Left lung (tissue), 10 donors: ENCODE data around the gene FEZF1. TPM values are rescaled to one million over a fixed set of nuclear protein-coding genes. Genes with fewer than 3 reads are reported as not detected.

Experiments
- ATAC-seq: fragments of 200-7000 bp; cut with Tn5 transposase; one replicate; pipeline ENCODE4 v1.9.1; 2020; ENCODE audit warnings: moderate library complexity
- DNase-seq, 4 donors: peaks; one replicate each; pipeline ENCODE4 v3.0.0-alpha.2; 2013 to 2020
- H3K27ac ChIP-seq, 2 donors: fragments of 200-600 bp; sonication (generic) in 1 of 2; one replicate each; pipeline versions ENCODE4 v1.5.0 to v1.8.0; 2020 to 2021
- H3K27me3 ChIP-seq, 2 donors: fragments of 200-600 bp; sonication (generic) in 1 of 2; one replicate each; pipeline versions ENCODE4 v1.5.0 to v1.8.0; 2020 to 2021
- H3K36me3 ChIP-seq, 2 donors: fragments of 200-600 bp; sonication (generic) in 1 of 2; one replicate each; pipeline versions ENCODE4 v1.5.0 to v1.8.0; 2020 to 2021
- H3K4me1 ChIP-seq, 2 donors: fragments of 200-600 bp; one replicate each; pipeline ENCODE4 v1.8.0; 2021
- H3K4me3 ChIP-seq, 2 donors: fragments of 200-600 bp; sonication (generic) in 1 of 2; one replicate each; pipeline versions ENCODE4 v1.5.0 to v1.8.0; 2020 to 2021; ENCODE audit warnings: mild to moderate bottlenecking in 1 of 2
- H3K9me3 ChIP-seq, 2 donors: fragments of 200-600 bp; sonication (generic) in 1 of 2; one replicate each; pipeline versions ENCODE4 v1.5.0 to v1.8.0; 2020 to 2021
- intact Hi-C, 2 donors: fragments of 100-400 bp; cut with DNase I; formaldehyde crosslinking; loops; one replicate each; pipeline versions ENCODE4 v1.11.2 to v1.14.2; 2022
- polyA plus RNA-seq, 6 donors: library from polyadenylated mRNA; unstranded; fragments of 120-200 nt; gene quantifications; one replicate each; pipeline ENCODE4 v1.2.1, GENCODE V29; 2013; ENCODE audit not compliant: insufficient read length in 6 of 6
- total RNA-seq, 2 donors: library from RNA; stranded (reverse); fragmentation: NEBNext Ultra II Directional; extraction: Animal tissue kit (Norgen Biotek cat#: 25700); gene quantifications; one replicate each; pipeline ENCODE4 v1.2.1, GENCODE V29; 2021
- TF ChIP-seq, protein P1 (sequence below), 2 donors: fragments of 200-600 bp; sonication (generic) in 1 of 2; IDR thresholded peaks; one replicate each; pipeline versions ENCODE4 v1.5.0 to v1.8.0; 2021; ENCODE audit warnings: antibody characterized with exemption in 2 of 2
- donor health status: DM: no; HTN: yes; CAD: no.
- donor health status: DM: no; HTN: no; CAD: no.

The FEZF1 gene
- total and polyA plus RNA-seq, 8 donors, result not detected

DNA sequence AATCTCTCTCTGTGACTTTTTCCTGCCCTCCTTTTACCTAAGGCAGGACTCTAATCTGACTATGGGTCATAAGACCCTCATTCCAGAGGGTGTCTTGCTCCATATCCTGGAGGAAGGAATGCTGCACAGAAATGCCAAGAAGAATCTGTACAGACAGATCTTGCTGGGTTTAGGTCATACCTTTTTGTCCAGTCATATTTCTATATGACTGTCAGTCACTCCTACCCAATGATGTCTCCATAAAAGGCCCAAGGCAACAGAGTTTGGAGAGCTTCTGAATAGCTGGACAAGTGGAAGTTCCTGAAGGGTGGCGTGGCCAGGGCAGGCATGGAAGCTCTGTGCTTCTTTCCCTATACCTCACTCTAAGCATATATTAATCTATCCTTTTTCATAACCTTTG is 47.5 kb downstream of the FEZF1 start:
- Histone ChIP-seq H3K4me1 (no peaks in the 10 kb centered on the region), H3K36me3 (no peaks in the 10 kb centered on the region), H3K9me3 (no peaks in the 10 kb centered on the region), H3K27me3 (no peaks in the 10 kb centered on the region), H3K4me3 (no peak overlapping the region), H3K27ac (no peak overlapping the region)
- intact Hi-C loops, result no loop called here
- no peak for DNase-seq
- ATAC-seq, result no peak
- TF ChIP-seq, protein P1, sequence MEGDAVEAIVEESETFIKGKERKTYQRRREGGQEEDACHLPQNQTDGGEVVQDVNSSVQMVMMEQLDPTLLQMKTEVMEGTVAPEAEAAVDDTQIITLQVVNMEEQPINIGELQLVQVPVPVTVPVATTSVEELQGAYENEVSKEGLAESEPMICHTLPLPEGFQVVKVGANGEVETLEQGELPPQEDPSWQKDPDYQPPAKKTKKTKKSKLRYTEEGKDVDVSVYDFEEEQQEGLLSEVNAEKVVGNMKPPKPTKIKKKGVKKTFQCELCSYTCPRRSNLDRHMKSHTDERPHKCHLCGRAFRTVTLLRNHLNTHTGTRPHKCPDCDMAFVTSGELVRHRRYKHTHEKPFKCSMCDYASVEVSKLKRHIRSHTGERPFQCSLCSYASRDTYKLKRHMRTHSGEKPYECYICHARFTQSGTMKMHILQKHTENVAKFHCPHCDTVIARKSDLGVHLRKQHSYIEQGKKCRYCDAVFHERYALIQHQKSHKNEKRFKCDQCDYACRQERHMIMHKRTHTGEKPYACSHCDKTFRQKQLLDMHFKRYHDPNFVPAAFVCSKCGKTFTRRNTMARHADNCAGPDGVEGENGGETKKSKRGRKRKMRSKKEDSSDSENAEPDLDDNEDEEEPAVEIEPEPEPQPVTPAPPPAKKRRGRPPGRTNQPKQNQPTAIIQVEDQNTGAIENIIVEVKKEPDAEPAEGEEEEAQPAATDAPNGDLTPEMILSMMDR (IDR thresholded peaks at IDR 0.05), result no peak

DNA sequence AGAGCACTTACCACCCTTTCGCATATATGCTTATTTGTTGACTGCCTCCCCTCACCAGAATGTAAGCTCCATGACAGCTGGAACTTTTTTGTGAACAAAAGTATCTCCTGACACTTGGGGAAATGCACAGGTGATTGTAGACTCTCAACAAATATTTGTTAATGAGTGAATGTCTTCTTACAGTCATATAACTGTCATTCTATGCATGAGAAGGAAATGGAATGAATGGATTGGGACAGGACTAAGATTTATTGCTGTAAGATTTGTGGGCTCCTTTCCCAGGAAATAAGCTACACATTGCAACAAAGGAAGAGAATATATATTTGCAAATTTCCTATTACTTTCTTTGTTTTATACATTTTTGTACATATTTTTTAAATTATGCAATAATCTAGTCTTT is 48.5 kb downstream of the FEZF1 start:
- no peak overlapping the region for H3K4me3 ChIP-seq
- H3K36me3 ChIP-seq, result no peaks in the 10 kb centered on the region
- ATAC-seq (no peak), DNase-seq (no peak)
- no peaks in the 10 kb centered on the region for H3K4me1 ChIP-seq
- TF ChIP-seq, protein P1 (IDR thresholded peaks at IDR 0.05), result no peak
- intact Hi-C loops, result no loop called here
- H3K27ac ChIP-seq, result no peak overlapping the region
- H3K9me3 ChIP-seq, result no peaks in the 10 kb centered on the region
- H3K27me3 ChIP-seq, result no peaks in the 10 kb centered on the region

DNA sequence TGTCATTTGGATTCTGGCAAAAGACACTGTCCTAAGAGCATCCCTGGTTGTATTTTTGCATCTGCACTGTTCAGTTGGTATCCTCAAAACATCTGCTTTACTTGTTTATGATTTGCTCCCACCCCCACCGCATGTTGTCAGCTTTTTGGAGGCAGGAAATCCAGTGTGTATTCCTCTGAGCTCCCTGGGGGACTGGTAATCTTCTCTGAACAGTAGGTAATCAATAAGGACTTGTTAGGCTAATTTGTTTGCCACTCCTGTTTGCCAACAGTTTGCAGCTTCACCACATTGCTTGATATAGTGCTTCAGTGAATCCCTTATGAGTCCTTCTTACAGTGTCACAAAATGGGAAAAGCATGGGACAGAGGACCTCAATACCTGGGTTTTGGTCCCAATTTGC is 49.1 kb downstream of the FEZF1 start:
- Histone ChIP-seq H3K9me3 (no peaks in the 10 kb centered on the region), H3K4me3 (no peak overlapping the region), H3K36me3 (no peaks in the 10 kb centered on the region), H3K27me3 (no peaks in the 10 kb centered on the region), H3K4me1 (no peaks in the 10 kb centered on the region), H3K27ac (no peak overlapping the region)
- no peak for DNase-seq
- TF ChIP-seq, protein P1 (IDR thresholded peaks at IDR 0.05), result no peak
- no peak for ATAC-seq
- intact Hi-C loops, result no loop called here

Other genes starting within 250 kb of the FEZF1 start
- gene AASS, start 160.5 kb downstream of the FEZF1 start, total RNA-seq, result 10 to 100 TPM; 27.4 to 33.1 TPM
- 10 to 100 TPM; 52.2 to 70.5 (median 62.0) TPM for gene AASS, start 160.5 kb downstream of the FEZF1 start, polyA plus RNA-seq